HEK293 (cell line): ENCODE results near the gene MGMT.

Experiments used
- BCL11B ChIP-seq: fragments of 450-650 bp; formaldehyde crosslinking; IDR thresholded peaks from 2 replicates; pipeline ENCODE4 v1.5.1; 2016; ENCODE audit warnings: low read depth, missing biosample characterization, missing genetic modification characterization
- FEZF1 ChIP-seq: fragments of 450-650 bp; formaldehyde crosslinking; IDR thresholded peaks from 2 replicates; pipeline ENCODE4 v1.5.1; 2016; ENCODE audit warnings: missing biosample characterization, missing genetic modification characterization
- HIC1 ChIP-seq: fragments of 450-650 bp; formaldehyde crosslinking; IDR thresholded peaks from 2 replicates; pipeline ENCODE4 v1.5.1; 2016; ENCODE audit warnings: missing biosample characterization, missing genetic modification characterization
- HOXC10 ChIP-seq: sonication (generic); formaldehyde crosslinking; IDR thresholded peaks from 2 replicates; pipeline ENCODE4 v1.8.1; 2023; ENCODE audit warnings: mild to moderate bottlenecking, missing genetic modification reagents
- KLF8 ChIP-seq: fragments of 450-650 bp; formaldehyde crosslinking; IDR thresholded peaks from 2 replicates; pipeline ENCODE4 v1.5.1; 2016; ENCODE audit warnings: missing biosample characterization, missing genetic modification characterization
- KLF9 ChIP-seq: fragments of 450-650 bp; formaldehyde crosslinking; IDR thresholded peaks from 2 replicates; pipeline ENCODE4 v1.5.1; 2016; ENCODE audit warnings: missing biosample characterization, missing genetic modification characterization, low read depth
- OSR2 ChIP-seq: fragments of 450-650 bp; formaldehyde crosslinking; IDR thresholded peaks from 2 replicates; pipeline ENCODE4 v1.5.1; 2016; ENCODE audit warnings: missing biosample characterization, missing genetic modification characterization
- PRDM1 ChIP-seq: fragments of 450-650 bp; formaldehyde crosslinking; IDR thresholded peaks from 2 replicates; pipeline ENCODE4; 2016; ENCODE audit warnings: missing biosample characterization, missing genetic modification characterization
- SCRT1 ChIP-seq: fragments of 450-650 bp; formaldehyde crosslinking; IDR thresholded peaks from 2 replicates; pipeline ENCODE4 v1.5.1; 2016; ENCODE audit warnings: missing biosample characterization, missing genetic modification characterization, borderline replicate concordance
- SETDB1 ChIP-seq: IDR thresholded peaks from one replicate; pipeline ENCODE4 v1.6.1; 2017; ENCODE audit warnings: mild to moderate bottlenecking, low read length, moderate library complexity, mixed read lengths; ENCODE audit not compliant: insufficient read length
- SP7 ChIP-seq: fragments of 450-650 bp; formaldehyde crosslinking; IDR thresholded peaks from 2 replicates; pipeline ENCODE4 v1.5.1; 2016; ENCODE audit warnings: missing biosample characterization, missing genetic modification characterization
- TRIM28 ChIP-seq: IDR thresholded peaks from 2 replicates; pipeline ENCODE4 v1.6.1; 2011; ENCODE audit warnings: low read length, control low read depth, borderline replicate concordance
- TSHZ1 ChIP-seq: fragments of 450-650 bp; formaldehyde crosslinking; IDR thresholded peaks from 2 replicates; pipeline ENCODE4 v1.5.1; 2016; ENCODE audit warnings: missing biosample characterization, missing genetic modification characterization, borderline replicate concordance
- YY1 ChIP-seq: fragments of 450-650 bp; formaldehyde crosslinking; IDR thresholded peaks from 2 replicates; pipeline ENCODE4 v1.5.1; 2018; ENCODE audit warnings: missing biosample characterization, missing genetic modification characterization
- ZBTB10 ChIP-seq: fragments of 450-650 bp; formaldehyde crosslinking; IDR thresholded peaks from 2 replicates; pipeline ENCODE4 v1.5.1; 2016; ENCODE audit warnings: missing biosample characterization, missing genetic modification characterization
- ZFHX2 ChIP-seq: fragments of 450-650 bp; formaldehyde crosslinking; conservative IDR thresholded peaks from 2 replicates; pipeline ENCODE4 v1.5.1; 2016; ENCODE audit warnings: missing biosample characterization, missing genetic modification characterization
- ZNF2 ChIP-seq: fragments of 450-650 bp; formaldehyde crosslinking; IDR thresholded peaks from 2 replicates; pipeline ENCODE4 v1.5.1; 2016; ENCODE audit warnings: missing biosample characterization, missing genetic modification characterization
- ZNF311 ChIP-seq: fragments of 450-650 bp; formaldehyde crosslinking; IDR thresholded peaks from 2 replicates; pipeline ENCODE4 v1.5.1; 2017; ENCODE audit warnings: missing biosample characterization, missing genetic modification characterization, borderline replicate concordance
- ZNF362 ChIP-seq: fragments of 450-650 bp; formaldehyde crosslinking; IDR thresholded peaks from 2 replicates; pipeline ENCODE4 v1.5.1; 2016; ENCODE audit warnings: missing biosample characterization, missing genetic modification characterization
- ZNF510 ChIP-seq: fragments of 450-650 bp; formaldehyde crosslinking; IDR thresholded peaks from 2 replicates; pipeline ENCODE4 v1.5.1; 2018; ENCODE audit warnings: mild to moderate bottlenecking, missing genetic modification characterization, missing biosample characterization; ENCODE audit not compliant: insufficient replicate concordance
- ZNF549 ChIP-seq: fragments of 450-650 bp; IDR thresholded peaks from 2 replicates; pipeline ENCODE4 v1.5.1; 2018; ENCODE audit warnings: missing biosample characterization, missing genetic modification characterization, mild to moderate bottlenecking, inconsistent platforms, moderate library complexity
- ZNF610 ChIP-seq: fragments of 450-650 bp; formaldehyde crosslinking; IDR thresholded peaks from 2 replicates; pipeline ENCODE4 v1.5.1; 2016; ENCODE audit warnings: missing biosample characterization, missing genetic modification characterization, borderline replicate concordance
- ZNF626 ChIP-seq: fragments of 450-650 bp; sonication (Bioruptor Pico); formaldehyde crosslinking; IDR thresholded peaks from 2 replicates; pipeline ENCODE4 v1.5.1; 2018; ENCODE audit warnings: missing biosample characterization, missing genetic modification characterization, inconsistent platforms
- ZNF658 ChIP-seq: fragments of 450-650 bp; formaldehyde crosslinking; IDR thresholded peaks from 2 replicates; pipeline ENCODE4; 2016; ENCODE audit warnings: missing biosample characterization, missing genetic modification characterization
- ZNF670 ChIP-seq: fragments of 450-650 bp; formaldehyde crosslinking; IDR thresholded peaks from 2 replicates; pipeline ENCODE4 v1.5.1; 2016; ENCODE audit warnings: missing biosample characterization, missing genetic modification characterization, low read depth
- ZNF701 ChIP-seq: fragments of 450-650 bp; formaldehyde crosslinking; IDR thresholded peaks from 2 replicates; pipeline ENCODE4 v1.5.1; 2016; ENCODE audit warnings: missing biosample characterization, missing genetic modification characterization
- ZNF707 ChIP-seq: fragments of 450-650 bp; formaldehyde crosslinking; IDR thresholded peaks from 2 replicates; pipeline ENCODE4 v1.5.1; 2016; ENCODE audit warnings: missing biosample characterization, missing genetic modification characterization
- ZNF768 ChIP-seq: fragments of 450-650 bp; formaldehyde crosslinking; IDR thresholded peaks from 2 replicates; pipeline ENCODE4 v1.5.1; 2018; ENCODE audit warnings: missing biosample characterization, mild to moderate bottlenecking, missing genetic modification characterization
- ZSCAN5A ChIP-seq: fragments of 450-650 bp; formaldehyde crosslinking; IDR thresholded peaks from 2 replicates; pipeline ENCODE4 v1.5.1; 2016; ENCODE audit warnings: missing biosample characterization, missing genetic modification characterization

MGMT gene

GRCh38 chr10:129483430-129484010, 16.5 kb downstream of the MGMT start (continued):
- TF ChIP-seq ZNF670 (tag by site-specific recombination) (no peak), SCRT1 (tag by site-specific recombination) (no peak), ZSCAN5A (tag by site-specific recombination) (no peak), ZNF658 (tag by site-specific recombination) (no peak), YY1 (tag by site-specific recombination) (no peak), TRIM28 (peak; percentile 100), KLF9 (no peak), ZNF626 (tag by site-specific recombination) (peak; percentile 97), ZNF311 (tag by site-specific recombination) (no peak), ZNF707 (tag by site-specific recombination) (no peak), ZNF610 (tag by site-specific recombination) (peak; percentile 86), FEZF1 (tag by site-specific recombination) (no peak), ZNF701 (no peak), ZNF510 (tag by site-specific recombination) (peak; percentile 52), ZNF2 (tag by site-specific recombination) (no peak), ZNF768 (no peak), SP7 (no peak), ZNF362 (no peak), SETDB1 (peak; percentile 96), HOXC10 (CRISPR knock-in tag) (no peak), PRDM1 (no peak), KLF8 (tag by site-specific recombination) (peak; percentile 17; the same call in 1 of the 2 replicates), TSHZ1 (tag by site-specific recombination) (0 out of 2 replicates have a peak, but pooled peaks have one; percentile 25), ZNF549 (tag by site-specific recombination) (peak; percentile 69; the same call in 1 of the 2 replicates), ZFHX2 (tag by site-specific recombination) (no peak), BCL11B (tag by site-specific recombination) (no peak), OSR2 (no peak), HIC1 (tag by site-specific recombination) (no peak), ZBTB10 (tag by site-specific recombination) (no peak)
